NB4 (cell line): ENCODE data around the gene GMDS.

Experiments
- DNase-seq: peaks from one replicate; pipeline ENCODE4 v3.0.0; 2010; ENCODE audit warnings: low read depth
- H3K4me3 ChIP-seq: one replicate; pipeline ENCODE4 v1.5.1; 2011; ENCODE audit warnings: mild to moderate bottlenecking, low read depth, low read length, moderate library complexity
- CTCF ChIP-seq: IDR thresholded peaks from one replicate; pipeline ENCODE4 v1.5.1; 2012; ENCODE audit warnings: low read depth, low read length
- MAX ChIP-seq: IDR thresholded peaks from 2 replicates; pipeline ENCODE4 v1.6.1; 2011; ENCODE audit warnings: low read depth, low read length
- MYC ChIP-seq: IDR thresholded peaks from 2 replicates; pipeline ENCODE4 v1.6.1; 2011; ENCODE audit warnings: low read depth, low read length
- POLR2A ChIP-seq: IDR thresholded peaks from 2 replicates; pipeline ENCODE4 v1.6.1; 2011; ENCODE audit warnings: mild to moderate bottlenecking; ENCODE audit not compliant: insufficient read length; ENCODE audit errors: extremely low read depth

GMDS gene

DNA sequence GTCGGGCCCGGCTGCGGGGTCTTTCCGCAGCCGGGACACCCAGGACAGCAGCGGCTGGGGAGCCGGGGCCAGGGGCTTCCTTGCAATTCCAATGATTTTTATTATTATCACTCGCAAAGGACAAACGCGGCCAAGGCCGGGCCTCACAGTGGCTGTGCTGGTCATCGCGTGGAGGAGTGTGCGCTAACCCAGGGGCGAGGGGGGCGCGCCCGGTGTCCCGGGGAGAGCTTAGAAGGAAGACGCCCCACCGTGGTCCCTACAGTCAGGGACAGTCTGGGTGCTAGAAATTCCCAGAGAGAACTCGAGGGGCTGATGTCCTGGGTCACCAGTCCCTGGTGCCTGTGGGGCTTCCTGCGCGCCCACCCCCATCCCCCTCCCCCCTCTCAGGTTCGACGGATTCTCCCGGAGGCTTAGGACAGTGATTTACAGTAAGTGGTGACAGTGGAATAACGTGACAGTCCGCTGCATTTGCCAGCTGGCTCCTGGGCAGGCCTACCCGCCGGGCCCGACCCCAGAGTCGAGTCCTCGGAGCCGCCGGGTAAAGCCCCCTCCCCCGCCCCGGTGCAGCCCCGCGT is 626.2 kb downstream of the GMDS start:
- DNase-seq: no peak
- no peak for TF ChIP-seq MYC
- TF ChIP-seq CTCF: no peak
- TF ChIP-seq POLR2A: no peak
- no peak for TF ChIP-seq MAX
- H3K4me3 ChIP-seq: no peak overlapping the region

DNA sequence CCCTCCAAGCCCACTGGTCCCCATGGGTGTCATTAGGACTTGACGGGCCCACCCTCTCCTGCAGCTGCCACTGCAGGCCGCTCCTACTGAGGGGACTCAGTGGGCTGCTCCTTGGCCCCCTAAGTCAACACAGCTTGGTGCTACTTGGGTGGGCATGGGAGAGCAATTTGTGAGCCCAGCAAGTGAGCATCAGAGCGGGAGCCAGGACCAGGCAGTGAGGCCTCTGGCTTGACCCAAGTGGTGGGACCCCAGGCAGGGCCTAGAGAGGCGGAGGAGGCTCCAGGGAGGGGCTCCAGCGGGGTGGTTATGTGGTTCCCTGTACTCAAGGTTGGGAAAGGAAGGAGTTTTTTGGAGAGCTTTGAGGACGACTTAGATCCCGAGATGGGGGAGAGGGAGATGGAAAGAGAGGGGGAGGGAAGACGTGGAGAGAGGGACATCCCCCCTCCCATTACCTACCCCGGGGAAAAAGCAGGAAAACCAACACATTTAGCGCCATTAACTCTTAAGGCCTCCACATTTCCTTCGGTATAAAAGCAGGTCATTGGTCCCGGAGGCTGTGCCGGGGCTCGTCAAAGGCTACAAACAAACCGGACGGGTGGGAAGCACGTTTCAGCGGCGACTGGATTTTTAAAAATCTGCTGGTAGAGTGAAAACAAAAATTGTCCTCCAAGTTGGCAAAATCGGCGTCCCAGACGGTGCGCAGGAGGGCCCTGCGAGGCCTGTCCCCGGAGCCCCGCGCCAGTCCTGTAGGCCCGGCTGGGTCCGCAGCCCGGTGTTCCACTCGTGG is 626.9 kb downstream of the GMDS start:
- no peak overlapping the region for H3K4me3 ChIP-seq
- TF ChIP-seq POLR2A (no peak), MYC (no peak), CTCF (no peak), MAX (no peak)
- no peak for DNase-seq

DNA sequence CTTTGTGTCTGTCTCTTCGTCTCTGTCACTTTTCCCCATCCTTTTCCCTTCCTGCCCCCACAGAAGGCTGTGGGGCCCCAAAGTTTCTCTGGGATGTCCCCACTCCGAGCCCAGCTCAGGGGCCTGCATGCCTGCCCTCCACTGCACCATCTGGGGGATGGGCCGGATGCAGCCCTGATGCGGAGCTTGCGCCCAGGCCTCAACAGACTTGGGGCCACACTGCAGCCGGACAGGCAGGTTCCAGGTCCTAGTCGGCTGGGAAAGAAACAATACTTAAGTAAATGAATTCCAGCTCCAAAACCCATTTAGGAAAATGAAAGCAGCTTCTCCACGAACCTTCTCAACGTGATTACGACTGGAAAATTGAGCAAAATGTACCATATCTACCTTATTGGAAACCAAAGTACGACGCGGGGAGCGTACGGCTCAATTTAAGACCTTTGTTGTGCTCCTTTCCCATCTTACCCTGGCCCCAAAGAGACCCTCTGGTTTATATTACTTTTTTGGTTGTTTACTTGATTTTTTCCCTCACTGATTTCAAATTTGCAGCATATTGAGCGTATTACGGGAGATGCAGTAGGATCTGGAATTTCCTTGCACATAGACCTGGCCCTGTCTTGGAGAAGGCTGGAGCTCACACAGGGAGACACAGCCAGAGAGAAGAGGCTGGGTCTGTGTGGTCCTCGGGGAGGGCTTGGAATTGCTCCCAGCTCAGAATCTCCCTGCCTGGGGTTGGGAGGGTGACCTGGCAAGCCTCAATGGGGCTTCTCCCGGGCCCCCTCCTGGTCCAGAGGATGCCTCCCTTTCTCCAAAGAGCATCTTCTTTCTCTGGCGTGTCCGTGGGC is 627.7 kb downstream of the GMDS start:
- TF ChIP-seq MAX (no peak), POLR2A (no peak), CTCF (no peak), MYC (no peak)
- no peak overlapping the region for H3K4me3 ChIP-seq
- no peak for DNase-seq

- H3K4me3 ChIP-seq: no peak overlapping the region
- no peak for TF ChIP-seq MAX
- TF ChIP-seq MYC: no peak
- no peak for TF ChIP-seq CTCF
- no peak for TF ChIP-seq POLR2A
- DNase-seq: no peak
Measured at GRCh38 chr6:1616701-1617463, 628.5 kb downstream of the GMDS start.

GRCh38 chr6:1615853-1616420 is 629.5 kb downstream of the GMDS start:
- no peak for TF ChIP-seq CTCF
- TF ChIP-seq MYC: no peak
- no peak for TF ChIP-seq POLR2A
- TF ChIP-seq MAX: no peak
- no peak overlapping the region for H3K4me3 ChIP-seq
- DNase-seq: no peak
